ENCODE data around the gene ZBTB20. TPM values are rescaled to one million over a fixed set of nuclear protein-coding genes. Genes with fewer than 3 reads are reported as not detected.

Gene ZBTB20
- total RNA-seq, 1 donor from 2014 or later, result 23.5 TPM

DNA sequence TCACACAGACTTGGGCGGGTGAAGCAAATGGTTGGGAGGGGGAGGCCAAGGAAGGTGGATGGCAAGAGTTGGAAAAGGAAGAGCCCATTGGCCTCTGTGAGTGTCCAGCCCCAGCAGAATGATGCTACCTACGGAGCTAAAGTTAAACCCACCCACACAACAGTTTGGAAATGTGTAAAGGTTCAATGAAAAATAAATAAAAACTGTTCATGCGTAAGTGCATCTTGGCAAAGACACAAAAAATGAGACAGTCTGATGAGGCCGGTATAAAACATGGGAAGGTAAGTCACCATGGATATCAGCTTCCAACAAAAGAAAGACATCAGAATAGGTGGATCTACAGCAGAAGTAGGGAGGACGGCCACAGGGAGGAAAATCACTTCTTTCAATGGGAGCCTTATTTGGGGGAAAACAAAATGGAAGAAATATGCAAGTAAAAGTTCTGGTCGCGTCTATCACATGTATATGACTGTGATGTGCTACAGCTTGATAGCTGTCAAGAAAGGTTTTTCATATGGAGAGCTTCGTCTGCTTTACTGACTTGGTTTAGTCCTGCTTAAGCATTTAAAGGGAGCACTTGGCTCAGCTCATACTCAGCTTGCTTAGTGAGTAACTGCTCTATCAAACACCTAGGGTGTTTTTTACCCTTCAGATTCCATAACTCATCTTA lies 770.4 kb downstream of the ZBTB20 start:
- Histone ChIP-seq H3K27ac (ENCODE audit: low read depth, low read length) (no peak overlapping the region), H3K9me3 (ENCODE audit: control insufficient read depth in 3 of 3, low read length in 3 of 3) (no peaks in the 10 kb centered on the region), H3K36me3 (ENCODE audit: control insufficient read depth in 3 of 3, insufficient read depth in 3 of 3, low read length in 3 of 3) (peaks cover 0 to 22% (median 6%) of the 10 kb centered on the region in 3 donors), H3K4me3 (ENCODE audit: low read length in 3 of 3) (no peak overlapping the region), H3K4me1 (ENCODE audit: control insufficient read depth in 3 of 3, insufficient read depth in 3 of 3, low read length in 3 of 3) (peaks cover 35 to 50% (median 50%) of the 10 kb centered on the region in 3 donors), H3K27me3 (ENCODE audit: control insufficient read depth in 3 of 3, insufficient read depth in 3 of 3, low read length in 3 of 3) (no peaks in the 10 kb centered on the region), H3K9ac (ENCODE audit: low read depth in 1 of 3, low read length in 3 of 3) (no peak overlapping the region)

DNA sequence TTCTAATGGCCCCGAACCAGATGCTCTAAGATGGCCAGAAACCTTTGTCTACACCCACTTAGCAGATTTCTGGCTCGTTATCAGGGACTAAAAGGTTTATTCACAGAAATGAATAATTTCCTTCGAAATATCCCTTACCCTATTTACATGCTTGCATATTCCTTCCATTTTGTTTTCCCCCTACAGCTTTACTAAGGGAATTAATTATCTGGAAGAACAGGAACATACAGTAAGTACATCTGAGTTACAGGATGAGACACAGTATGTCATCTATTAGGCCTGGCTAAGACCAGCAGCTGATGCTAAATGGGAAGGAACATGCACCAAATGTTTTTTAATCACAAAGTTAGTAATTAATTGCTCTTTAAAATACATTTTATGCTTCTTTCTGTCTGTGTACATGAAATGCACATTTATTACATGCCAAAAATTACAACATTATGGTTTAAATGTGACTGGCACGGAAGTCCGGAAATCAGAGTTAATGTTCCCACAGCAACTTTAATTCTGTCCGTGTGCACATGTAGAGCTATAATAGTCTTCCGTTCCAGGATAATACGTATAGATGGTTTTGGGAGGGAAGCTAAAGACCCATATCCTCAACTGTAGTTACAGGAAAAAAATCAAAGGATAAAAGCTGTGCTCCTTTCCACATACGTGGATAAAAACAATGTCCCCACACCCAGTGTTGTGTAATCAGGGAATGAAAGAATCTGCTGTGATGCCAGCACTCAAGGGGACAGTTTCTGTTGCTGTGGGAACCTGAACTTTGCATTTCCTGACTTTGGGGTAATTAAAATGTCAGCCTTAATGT lies 771.3 kb downstream of the ZBTB20 start:
- no peaks in the 10 kb centered on the region for H3K9me3 ChIP-seq (ENCODE audit: control insufficient read depth in 3 of 3, low read length in 3 of 3)
- H3K27me3 ChIP-seq (ENCODE audit: control insufficient read depth in 3 of 3, insufficient read depth in 3 of 3, low read length in 3 of 3), result no peaks in the 10 kb centered on the region
- peak overlapping the region in 1 of 3 donors; percentile 3 for H3K9ac ChIP-seq (ENCODE audit: low read depth in 1 of 3, low read length in 3 of 3)
- peaks cover 32 to 46% (median 45%) of the 10 kb centered on the region in 3 donors for H3K4me1 ChIP-seq (ENCODE audit: control insufficient read depth in 3 of 3, insufficient read depth in 3 of 3, low read length in 3 of 3)
- H3K4me3 ChIP-seq (ENCODE audit: low read length in 3 of 3), result no peak overlapping the region
- peaks cover 0 to 22% (median 6%) of the 10 kb centered on the region in 3 donors for H3K36me3 ChIP-seq (ENCODE audit: control insufficient read depth in 3 of 3, insufficient read depth in 3 of 3, low read length in 3 of 3)
- H3K27ac ChIP-seq (ENCODE audit: low read depth, low read length), result no peak overlapping the region

GRCh38 chr3:114374433-114374990 lies 772.6 kb downstream of the ZBTB20 start:
- no peaks in the 10 kb centered on the region for H3K27me3 ChIP-seq (ENCODE audit: control insufficient read depth in 3 of 3, insufficient read depth in 3 of 3, low read length in 3 of 3)
- no peaks in the 10 kb centered on the region for H3K9me3 ChIP-seq (ENCODE audit: control insufficient read depth in 3 of 3, low read length in 3 of 3)
- peaks cover 22 to 38% (median 33%) of the 10 kb centered on the region in 3 donors for H3K4me1 ChIP-seq (ENCODE audit: control insufficient read depth in 3 of 3, insufficient read depth in 3 of 3, low read length in 3 of 3)
- no peak overlapping the region for H3K27ac ChIP-seq (ENCODE audit: low read depth, low read length)
- H3K36me3 ChIP-seq (ENCODE audit: control insufficient read depth in 3 of 3, insufficient read depth in 3 of 3, low read length in 3 of 3), result peaks cover 0 to 15% (median 6%) of the 10 kb centered on the region in 3 donors
- no peak overlapping the region for H3K9ac ChIP-seq (ENCODE audit: low read depth in 1 of 3, low read length in 3 of 3)
- no peak overlapping the region for H3K4me3 ChIP-seq (ENCODE audit: low read length in 3 of 3)

- Histone ChIP-seq H3K9ac (ENCODE audit: low read depth in 1 of 3, low read length in 3 of 3) (no peak overlapping the region), H3K27ac (ENCODE audit: low read depth, low read length) (no peak overlapping the region), H3K4me3 (ENCODE audit: low read length in 3 of 3) (no peak overlapping the region), H3K27me3 (ENCODE audit: control insufficient read depth in 3 of 3, insufficient read depth in 3 of 3, low read length in 3 of 3) (no peaks in the 10 kb centered on the region), H3K4me1 (ENCODE audit: control insufficient read depth in 3 of 3, insufficient read depth in 3 of 3, low read length in 3 of 3) (peaks cover 14 to 28% (median 16%) of the 10 kb centered on the region in 3 donors), H3K9me3 (ENCODE audit: control insufficient read depth in 3 of 3, low read length in 3 of 3) (no peaks in the 10 kb centered on the region), H3K36me3 (ENCODE audit: control insufficient read depth in 3 of 3, insufficient read depth in 3 of 3, low read length in 3 of 3) (no peaks in the 10 kb centered on the region)
These were observed 776.4 kb downstream of the ZBTB20 start for GRCh38 chr3:114370537-114371174.

DNA sequence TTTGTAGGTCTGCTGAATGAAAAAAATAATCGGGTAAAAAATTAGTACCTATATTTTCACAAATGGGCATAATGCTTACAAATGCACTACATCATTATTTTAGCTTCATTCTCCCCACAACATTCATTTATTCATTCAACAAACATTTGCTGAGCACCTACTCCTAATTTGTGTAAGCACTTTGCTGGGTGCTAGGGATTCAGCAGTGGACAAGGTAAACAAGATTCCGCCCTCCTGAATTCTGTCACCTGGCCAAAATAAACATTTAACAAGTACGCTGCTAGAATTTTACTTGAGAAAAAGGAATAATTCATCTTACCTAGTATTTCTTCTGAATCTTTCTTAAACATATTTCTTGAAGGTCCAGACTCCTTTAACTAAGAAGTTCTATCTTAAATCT lies 781.2 kb downstream of the ZBTB20 start:
- H3K9me3 ChIP-seq (ENCODE audit: control insufficient read depth in 3 of 3, low read length in 3 of 3), result no peaks in the 10 kb centered on the region
- H3K4me3 ChIP-seq (ENCODE audit: low read length in 3 of 3), result no peak overlapping the region
- H3K27me3 ChIP-seq (ENCODE audit: control insufficient read depth in 3 of 3, insufficient read depth in 3 of 3, low read length in 3 of 3), result no peaks in the 10 kb centered on the region
- H3K36me3 ChIP-seq (ENCODE audit: control insufficient read depth in 3 of 3, insufficient read depth in 3 of 3, low read length in 3 of 3), result no peaks in the 10 kb centered on the region
- no peak overlapping the region for H3K27ac ChIP-seq (ENCODE audit: low read depth, low read length)
- no peak overlapping the region for H3K9ac ChIP-seq (ENCODE audit: low read depth in 1 of 3, low read length in 3 of 3)
- H3K4me1 ChIP-seq (ENCODE audit: control insufficient read depth in 3 of 3, insufficient read depth in 3 of 3, low read length in 3 of 3), result peaks cover 16 to 36% (median 25%) of the 10 kb centered on the region in 3 donors

GRCh38 chr3:114364806-114365654 lies 782.1 kb downstream of the ZBTB20 start:
- Histone ChIP-seq H3K9me3 (ENCODE audit: control insufficient read depth in 3 of 3, low read length in 3 of 3) (no peaks in the 10 kb centered on the region), H3K27ac (ENCODE audit: low read depth, low read length) (peak overlapping the region; percentile 37), H3K27me3 (ENCODE audit: control insufficient read depth in 3 of 3, insufficient read depth in 3 of 3, low read length in 3 of 3) (no peaks in the 10 kb centered on the region), H3K4me3 (ENCODE audit: low read length in 3 of 3) (no peak overlapping the region), H3K4me1 (ENCODE audit: control insufficient read depth in 3 of 3, insufficient read depth in 3 of 3, low read length in 3 of 3) (peaks cover 16 to 31% (median 25%) of the 10 kb centered on the region in 3 donors), H3K36me3 (ENCODE audit: control insufficient read depth in 3 of 3, insufficient read depth in 3 of 3, low read length in 3 of 3) (no peaks in the 10 kb centered on the region), H3K9ac (ENCODE audit: low read depth in 1 of 3, low read length in 3 of 3) (no peak overlapping the region)

GRCh38 chr3:114363554-114364202 lies 783.4 kb downstream of the ZBTB20 start:
- H3K4me3 ChIP-seq (ENCODE audit: low read length in 3 of 3), result no peak overlapping the region
- peak overlapping the region; percentile 37 for H3K27ac ChIP-seq (ENCODE audit: low read depth, low read length)
- H3K27me3 ChIP-seq (ENCODE audit: control insufficient read depth in 3 of 3, insufficient read depth in 3 of 3, low read length in 3 of 3), result no peaks in the 10 kb centered on the region
- peaks cover 16 to 31% (median 25%) of the 10 kb centered on the region in 3 donors for H3K4me1 ChIP-seq (ENCODE audit: control insufficient read depth in 3 of 3, insufficient read depth in 3 of 3, low read length in 3 of 3)
- H3K9ac ChIP-seq (ENCODE audit: low read depth in 1 of 3, low read length in 3 of 3), result no peak overlapping the region
- H3K9me3 ChIP-seq (ENCODE audit: control insufficient read depth in 3 of 3, low read length in 3 of 3), result no peaks in the 10 kb centered on the region
- H3K36me3 ChIP-seq (ENCODE audit: control insufficient read depth in 3 of 3, insufficient read depth in 3 of 3, low read length in 3 of 3), result no peaks in the 10 kb centered on the region

- H3K36me3 ChIP-seq (ENCODE audit: control insufficient read depth in 3 of 3, insufficient read depth in 3 of 3, low read length in 3 of 3), result no peaks in the 10 kb centered on the region
- H3K4me1 ChIP-seq (ENCODE audit: control insufficient read depth in 3 of 3, insufficient read depth in 3 of 3, low read length in 3 of 3), result peaks cover 16 to 31% (median 25%) of the 10 kb centered on the region in 3 donors
- no peaks in the 10 kb centered on the region for H3K9me3 ChIP-seq (ENCODE audit: control insufficient read depth in 3 of 3, low read length in 3 of 3)
- H3K27ac ChIP-seq (ENCODE audit: low read depth, low read length), result peak overlapping the region; percentile 37
- no peak overlapping the region for H3K9ac ChIP-seq (ENCODE audit: low read depth in 1 of 3, low read length in 3 of 3)
- no peaks in the 10 kb centered on the region for H3K27me3 ChIP-seq (ENCODE audit: control insufficient read depth in 3 of 3, insufficient read depth in 3 of 3, low read length in 3 of 3)
- no peak overlapping the region for H3K4me3 ChIP-seq (ENCODE audit: low read length in 3 of 3)
These were observed 784.3 kb downstream of the ZBTB20 start for GRCh38 chr3:114362815-114363214.

DNA sequence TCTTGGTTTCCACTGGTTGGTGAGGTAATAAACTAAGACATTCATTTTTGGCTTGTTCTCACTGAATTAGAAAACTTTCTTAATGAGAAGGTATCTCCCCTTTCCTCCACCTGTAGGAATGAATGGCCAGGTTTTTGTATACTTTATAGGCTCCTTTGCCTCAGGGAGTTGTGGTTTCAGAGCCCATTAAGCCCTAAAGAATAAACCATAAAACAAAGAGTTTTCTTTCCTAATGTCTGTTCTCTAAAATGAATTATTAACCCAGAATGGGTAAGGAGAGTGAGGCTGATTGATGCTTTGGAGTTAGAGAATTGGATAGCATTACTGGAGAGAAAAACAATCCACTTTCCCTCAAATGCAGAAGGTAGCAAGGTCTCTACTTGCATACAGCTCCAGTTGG lies 785.7 kb downstream of the ZBTB20 start:
- H3K9ac ChIP-seq (ENCODE audit: low read depth in 1 of 3, low read length in 3 of 3), result no peak overlapping the region
- H3K9me3 ChIP-seq (ENCODE audit: control insufficient read depth in 3 of 3, low read length in 3 of 3), result no peaks in the 10 kb centered on the region
- no peak overlapping the region for H3K4me3 ChIP-seq (ENCODE audit: low read length in 3 of 3)
- H3K27me3 ChIP-seq (ENCODE audit: control insufficient read depth in 3 of 3, insufficient read depth in 3 of 3, low read length in 3 of 3), result no peaks in the 10 kb centered on the region
- no peaks in the 10 kb centered on the region for H3K36me3 ChIP-seq (ENCODE audit: control insufficient read depth in 3 of 3, insufficient read depth in 3 of 3, low read length in 3 of 3)
- peaks cover 15 to 25% (median 17%) of the 10 kb centered on the region in 3 donors for H3K4me1 ChIP-seq (ENCODE audit: control insufficient read depth in 3 of 3, insufficient read depth in 3 of 3, low read length in 3 of 3)
- H3K27ac ChIP-seq (ENCODE audit: low read depth, low read length), result no peak overlapping the region
